Prostate gland (tissue), 2 donors: ENCODE measurements around the gene PHKB.

Experiments used
- CTCF ChIP-seq, 4 experiments: fragments of 200-600 bp in 2 of 4; fragments of 450-650 bp in 2 of 4; sonication (generic) in 2 of 4; IDR thresholded peaks; 1 replicate in 3 of 4; 2 replicates in 1 of 4; pipeline ENCODE4 v1.5.1; 2016 to 2019; ENCODE audit warnings: antibody characterized with exemption in 4 of 4, mild to moderate bottlenecking in 2 of 4, moderate library complexity in 2 of 4
- POLR2A ChIP-seq: fragments of 450-650 bp; IDR thresholded peaks from one replicate; pipeline ENCODE4 v1.6.1; 2016; ENCODE audit warnings: antibody characterized with exemption, mild to moderate bottlenecking
- POLR2AphosphoS5 ChIP-seq: sonication (generic); formaldehyde crosslinking; IDR thresholded peaks from one replicate; pipeline ENCODE4 v1.6.1; 2017; ENCODE audit warnings: antibody characterized with exemption

- TF ChIP-seq POLR2A = no peak
- no peak for TF ChIP-seq CTCF (IDR thresholded peaks at IDR 0.05)
- TF ChIP-seq POLR2AphosphoS5 = no peak
Measured at GRCh38 chr16:47578573-47578972, 117.4 kb downstream of the PHKB start.
